Measurements from ENCODE around the gene FASTKD3. TPM values are rescaled to one million over a fixed set of nuclear protein-coding genes. Genes with fewer than 3 reads are reported as not detected.

FASTKD3 gene
- total RNA-seq, 1 donor from 2014 or later = 5.8 TPM

- Mint-ChIP-seq H3K27ac (ENCODE audit: unreplicated experiment) (no peak overlapping the region), H3K36me3 (ENCODE audit: unreplicated experiment) (no peaks in the 10 kb centered on the region), H3K4me3 (ENCODE audit: unreplicated experiment) (no peak overlapping the region), H3K27me3 (ENCODE audit: unreplicated experiment) (peaks cover 32% of the 10 kb centered on the region), H3K4me1 (ENCODE audit: unreplicated experiment) (peaks cover 2% of the 10 kb centered on the region), H3K9me3 (ENCODE audit: unreplicated experiment) (no peaks in the 10 kb centered on the region)
- DNase-seq (ENCODE audit: extremely low spot score, unreplicated experiment) = no peak
- no peak for TF ChIP-seq CTCF (IDR thresholded peaks at IDR 0.05)
Observed at GRCh38 chr5:7811715-7812114, 57.1 kb downstream of the FASTKD3 start.

Other genes starting within 250 kb of the FASTKD3 start
- gene CFAP90, start 17.9 kb downstream of the FASTKD3 start, total RNA-seq = not detected in 2 replicates
- 36.3 and 40.9 TPM in 2 replicates for gene MTRR, start 117 bp upstream of the FASTKD3 start, total RNA-seq

All from osteocyte (in vitro differentiated cells).